Neural cell (in vitro differentiated cells): ENCODE measurements around the gene RNF144A.

Experiments used
- CTCF ChIP-seq: fragments of 450-650 bp; IDR thresholded peaks from 2 replicates; pipeline ENCODE4 v1.5.1; 2014; ENCODE audit warnings: antibody characterized with exemption, mild to moderate bottlenecking, moderate library complexity; ENCODE audit not compliant: poor library complexity, severe bottlenecking
- EZH2 ChIP-seq: fragments of 200-600, 300-800 bp; shearing (Covaris generic), sonication (generic); IDR thresholded peaks from 2 replicates; pipeline ENCODE4 v1.6.1; 2014; ENCODE audit warnings: antibody characterized with exemption, low read length, borderline replicate concordance, mild to moderate bottlenecking; ENCODE audit not compliant: insufficient read depth, poor library complexity, severe bottlenecking
- TAF1 ChIP-seq: IDR thresholded peaks from 2 replicates; pipeline ENCODE4 v1.6.1; 2012; ENCODE audit warnings: low read depth

- TF ChIP-seq CTCF (no peak), TAF1 (no peak), EZH2 (no peak)
These were observed 679 bp downstream of the RNF144A start for GRCh38 chr2:6917761-6918421.
